Activated CD4-positive, alpha-beta T cell treated with anti-CD3 and anti-CD28 coated beads, Interleukin-2, amount 50 U/mL, for 16 hours (primary cell): ENCODE results near the gene TBC1D3B.
"Not testable (repeated sequence)": the region's sequence is repeated elsewhere in the genome, so short reads cannot be mapped to it uniquely, and the experiment has no call there.

ENCODE experiments used
- DNase-seq: peaks from one replicate; pipeline ENCODE4 v3.0.0-alpha.2; 2020

The TBC1D3B gene

DNA sequence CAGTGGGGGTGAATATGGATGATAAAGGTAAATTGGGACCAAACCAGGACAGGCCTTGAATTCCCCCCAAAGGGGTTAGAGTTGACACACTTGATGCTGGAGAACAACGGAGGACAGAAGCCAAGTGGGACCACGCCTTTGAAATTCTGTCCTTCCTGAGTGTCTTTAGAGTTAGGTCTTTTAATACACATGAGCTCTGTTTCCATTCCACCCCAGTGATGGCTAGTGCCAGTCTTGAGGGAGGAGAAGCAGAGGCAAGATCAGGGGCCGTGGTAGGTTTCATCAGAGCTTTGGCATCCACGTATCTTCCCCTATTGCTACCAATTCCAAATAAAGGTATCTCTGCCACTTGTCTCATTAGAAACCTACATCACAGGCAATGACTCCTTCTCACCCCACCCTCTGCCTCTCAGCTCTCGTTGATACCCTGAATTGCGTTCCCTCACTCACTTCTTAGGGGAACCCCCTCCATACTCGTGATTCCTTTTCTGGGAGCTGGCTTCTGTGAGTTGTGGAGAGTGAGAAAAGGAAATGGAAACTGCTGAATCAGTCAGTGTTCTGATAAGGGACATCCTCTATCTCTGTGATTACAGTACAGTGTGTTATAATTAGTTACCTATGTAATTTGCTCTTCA lies 22.5 kb upstream of the TBC1D3B start:
- DNase-seq = peak; percentile 75

DNA sequence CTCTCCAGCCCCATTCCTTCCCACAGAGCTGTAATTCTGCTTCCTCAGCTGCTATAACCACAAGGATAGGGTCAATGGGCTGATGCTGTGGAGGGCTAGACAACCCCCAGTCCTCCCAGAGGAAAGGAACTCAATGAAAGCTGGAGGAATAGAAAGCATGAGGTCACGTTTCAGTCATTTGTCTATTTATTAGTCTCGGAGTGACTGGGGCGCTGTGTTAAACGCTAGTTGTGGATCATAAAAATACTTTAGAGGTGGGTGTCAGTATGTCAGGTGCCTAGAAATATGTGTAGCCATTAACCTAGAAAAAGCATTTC lies 20.9 kb upstream of the TBC1D3B start:
- DNase-seq = no peak

DNA sequence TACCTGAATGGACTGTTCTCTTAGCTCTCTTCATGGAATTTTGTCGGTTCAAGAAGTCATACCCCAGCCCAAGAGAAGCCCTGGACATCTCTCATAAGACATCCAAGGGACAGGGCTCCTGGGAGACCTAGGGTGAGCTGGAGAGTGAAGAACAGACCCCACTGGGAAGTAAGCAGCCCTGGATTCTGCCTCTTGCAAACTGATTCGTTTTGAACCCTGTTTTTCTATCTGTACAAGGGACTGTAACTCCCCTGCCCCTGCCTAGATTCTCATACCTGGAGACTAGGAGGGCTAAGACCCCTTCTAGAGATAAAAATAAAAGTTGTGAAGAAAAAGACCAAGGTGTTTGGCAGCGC lies 19.7 kb upstream of the TBC1D3B start:
- DNase-seq = no peak

DNA sequence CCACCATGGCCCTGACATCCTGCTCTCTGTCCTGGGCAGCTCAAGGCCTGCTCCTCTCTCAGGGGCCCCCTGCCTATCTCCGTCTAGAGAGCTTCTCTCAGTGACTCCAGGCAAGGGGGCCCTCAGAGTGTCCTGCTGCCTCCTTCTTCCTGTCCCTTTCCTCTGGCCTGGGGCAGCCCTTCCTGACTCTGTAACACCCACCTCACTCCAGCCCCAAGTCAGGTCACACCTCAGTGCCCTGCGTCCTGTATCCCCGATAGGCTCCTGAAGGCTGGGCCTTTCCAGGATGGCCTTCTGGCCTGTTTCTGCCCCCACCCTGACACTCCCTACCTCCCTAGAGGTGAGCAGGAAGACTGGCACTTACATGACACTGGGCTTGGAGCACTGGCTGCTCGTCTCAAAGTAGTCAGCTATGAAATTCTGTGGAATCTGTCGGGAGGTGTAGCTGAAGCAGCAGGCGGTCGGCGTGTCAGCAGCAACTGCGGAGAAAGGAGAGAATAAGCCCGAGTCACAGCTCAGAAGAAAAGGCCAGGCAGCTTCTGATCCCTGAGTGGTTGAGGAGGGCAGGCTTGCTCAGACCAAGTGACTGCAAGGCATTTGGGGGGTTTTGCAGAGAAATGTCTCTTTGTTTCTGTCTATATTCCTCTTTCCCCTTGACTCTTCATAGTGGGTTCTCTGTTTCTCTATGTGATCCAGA lies 19.1 kb upstream of the TBC1D3B start:
- no peak for DNase-seq

DNA sequence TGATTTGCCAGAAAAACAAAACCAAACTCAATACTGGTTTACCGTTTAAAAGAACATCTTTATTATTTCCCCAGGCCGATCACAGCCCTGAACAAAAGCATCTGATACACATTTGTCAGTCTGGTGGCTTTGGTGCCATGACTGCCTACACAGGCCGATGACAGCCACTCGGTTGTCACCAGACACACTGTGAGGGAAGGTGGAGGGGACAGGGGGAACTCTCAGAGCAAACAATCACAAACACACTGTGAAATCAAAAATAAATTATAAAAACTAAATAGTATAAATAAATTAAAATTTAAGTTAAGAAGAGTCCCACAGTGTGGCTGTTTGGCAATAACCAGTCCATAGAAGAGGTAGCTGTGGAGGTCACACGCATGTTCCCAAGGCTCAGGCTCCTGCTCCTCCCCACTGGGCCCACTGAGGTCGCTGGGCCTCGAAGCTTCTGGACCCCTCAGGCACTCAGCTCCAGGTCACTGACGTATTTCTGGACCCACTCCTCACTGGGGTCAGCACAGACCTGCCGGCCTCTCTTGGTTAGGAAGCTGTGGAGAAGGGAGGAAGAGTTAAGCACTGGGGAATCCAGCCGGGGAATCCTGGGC lies 18.5 kb upstream of the TBC1D3B start:
- not testable (repeated sequence) for DNase-seq

DNA sequence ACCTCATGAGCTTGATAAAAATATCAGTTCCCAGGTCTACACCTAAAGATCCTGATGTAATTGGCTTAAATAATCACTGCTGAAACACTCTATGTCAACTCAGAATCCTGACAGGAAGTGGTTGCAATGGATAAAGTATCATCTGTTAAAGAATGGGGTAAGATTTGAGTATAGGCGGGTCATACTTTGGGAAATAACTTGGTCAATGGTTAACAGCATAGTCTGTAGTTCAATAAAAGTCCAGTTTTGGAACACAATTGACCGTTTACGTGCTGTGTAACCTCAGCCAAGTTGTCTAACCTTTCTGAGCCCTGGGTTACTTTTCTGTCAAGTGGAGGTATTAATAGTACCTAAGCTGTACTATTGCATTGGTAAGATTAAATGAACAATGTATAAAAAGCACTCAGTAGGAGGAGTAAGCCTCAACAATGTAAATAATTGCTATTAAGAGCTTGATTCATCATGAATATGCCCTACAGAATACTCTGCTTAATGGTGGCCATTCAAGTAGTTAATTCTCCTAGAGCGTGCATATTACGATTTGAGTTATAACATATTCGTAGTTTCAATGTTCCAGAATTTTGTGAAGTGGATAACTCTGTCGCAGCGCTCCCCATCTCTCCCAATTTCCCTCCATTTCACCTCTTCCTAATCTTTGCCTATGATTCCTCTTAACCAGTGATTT lies 17.9 kb upstream of the TBC1D3B start:
- not testable (repeated sequence) for DNase-seq

DNA sequence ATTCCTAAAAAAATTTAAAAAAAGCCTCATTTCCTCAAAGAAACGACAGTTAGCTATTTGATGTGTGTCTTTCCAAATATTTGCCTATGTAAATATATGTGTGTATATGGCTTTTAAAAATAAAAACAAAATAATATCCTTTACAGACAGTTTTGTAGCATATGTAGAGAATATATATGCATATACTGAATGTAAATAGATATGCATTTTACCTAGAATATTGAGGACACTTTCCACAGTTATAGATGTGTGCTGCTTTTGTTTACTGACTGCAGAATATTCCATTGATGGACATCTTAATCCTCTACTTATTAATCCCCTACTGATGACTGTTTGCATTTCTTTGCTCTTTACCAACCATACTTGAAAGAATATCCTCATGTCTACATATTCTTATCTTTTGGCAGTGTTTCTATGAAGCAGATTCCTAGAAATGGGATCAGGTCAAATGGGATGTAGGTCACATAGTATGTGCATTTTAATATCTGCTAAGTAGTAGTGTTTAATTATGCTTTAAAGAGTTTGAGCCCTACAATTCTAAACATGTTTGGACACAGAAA lies 16.9 kb upstream of the TBC1D3B start:
- no peak for DNase-seq

DNA sequence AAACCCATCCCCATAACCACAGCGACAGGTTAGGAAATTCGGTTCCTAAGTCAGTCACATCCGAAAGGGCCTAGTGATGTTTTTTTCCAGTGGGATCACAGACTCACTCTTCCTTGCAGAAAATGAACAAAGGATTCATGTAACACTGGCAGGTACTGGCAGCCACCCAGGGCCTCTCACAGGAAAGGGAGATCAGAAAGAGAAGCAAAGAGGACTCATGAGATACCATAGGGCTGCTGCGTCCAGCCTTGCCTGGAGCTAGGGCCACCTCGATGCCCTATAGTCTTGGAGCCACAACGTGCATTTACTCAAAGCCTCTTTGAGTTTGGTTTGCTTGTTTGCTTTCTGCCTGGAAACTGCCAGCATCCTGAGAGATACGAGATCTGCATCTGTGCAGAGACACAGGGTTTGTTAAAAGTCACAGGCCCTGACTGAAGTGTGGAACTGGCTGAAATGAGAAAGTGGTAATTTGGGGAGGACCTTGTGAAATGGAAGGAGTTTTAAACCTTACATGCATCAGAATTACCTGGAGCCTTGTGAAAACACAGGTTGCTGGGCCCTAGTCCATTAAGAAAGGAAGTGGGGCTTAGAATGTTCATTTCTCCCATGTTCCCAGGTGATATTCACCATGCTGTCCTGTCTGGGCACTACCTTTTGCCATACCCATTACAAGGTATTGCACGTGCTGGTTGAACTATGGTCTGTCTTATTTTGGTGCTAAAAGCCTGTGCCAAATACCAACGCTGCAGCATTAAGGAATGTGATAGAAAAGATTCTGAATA lies 14.3 kb upstream of the TBC1D3B start:
- not testable (repeated sequence) for DNase-seq

DNA sequence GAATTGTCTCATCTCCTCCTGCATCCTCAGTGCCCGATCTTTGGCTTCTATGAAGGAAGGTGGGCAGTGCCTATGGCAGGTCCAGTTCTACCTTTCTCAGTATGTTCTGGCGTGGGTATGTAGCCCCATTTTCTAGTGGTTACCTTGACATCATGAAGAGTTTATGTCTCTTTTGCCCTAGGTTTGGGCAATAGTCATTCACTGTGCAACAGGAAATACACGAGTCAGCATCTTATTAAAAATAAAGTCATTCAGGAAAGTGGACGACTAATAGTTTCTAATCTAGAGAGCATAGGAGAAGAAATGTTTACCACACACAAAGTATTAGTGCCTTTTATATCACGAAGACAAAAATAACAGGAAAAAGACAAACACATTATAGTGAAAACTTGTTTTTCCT lies 13.6 kb upstream of the TBC1D3B start:
- DNase-seq = not testable (repeated sequence)

DNA sequence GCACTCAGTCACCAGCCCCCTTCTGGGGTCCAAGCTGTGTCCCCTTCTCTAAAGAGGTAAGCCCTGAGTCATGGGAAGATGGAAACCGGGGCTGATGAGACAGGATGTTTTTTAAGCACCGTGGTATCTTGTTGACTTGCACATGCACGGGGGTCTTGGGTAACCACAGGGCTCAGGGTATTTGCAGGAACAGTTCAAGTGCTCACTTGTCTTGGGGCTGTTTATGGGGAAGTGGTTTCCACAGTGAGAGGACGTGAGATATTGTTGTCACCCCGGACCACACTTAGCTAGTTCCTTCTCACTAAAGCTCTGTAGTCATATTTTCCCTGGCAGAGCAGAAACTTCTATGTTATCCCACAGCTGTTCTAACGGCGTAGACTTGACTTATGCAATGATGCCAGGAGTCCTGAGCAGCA lies 12.5 kb upstream of the TBC1D3B start:
- DNase-seq = peak; percentile 75

DNA sequence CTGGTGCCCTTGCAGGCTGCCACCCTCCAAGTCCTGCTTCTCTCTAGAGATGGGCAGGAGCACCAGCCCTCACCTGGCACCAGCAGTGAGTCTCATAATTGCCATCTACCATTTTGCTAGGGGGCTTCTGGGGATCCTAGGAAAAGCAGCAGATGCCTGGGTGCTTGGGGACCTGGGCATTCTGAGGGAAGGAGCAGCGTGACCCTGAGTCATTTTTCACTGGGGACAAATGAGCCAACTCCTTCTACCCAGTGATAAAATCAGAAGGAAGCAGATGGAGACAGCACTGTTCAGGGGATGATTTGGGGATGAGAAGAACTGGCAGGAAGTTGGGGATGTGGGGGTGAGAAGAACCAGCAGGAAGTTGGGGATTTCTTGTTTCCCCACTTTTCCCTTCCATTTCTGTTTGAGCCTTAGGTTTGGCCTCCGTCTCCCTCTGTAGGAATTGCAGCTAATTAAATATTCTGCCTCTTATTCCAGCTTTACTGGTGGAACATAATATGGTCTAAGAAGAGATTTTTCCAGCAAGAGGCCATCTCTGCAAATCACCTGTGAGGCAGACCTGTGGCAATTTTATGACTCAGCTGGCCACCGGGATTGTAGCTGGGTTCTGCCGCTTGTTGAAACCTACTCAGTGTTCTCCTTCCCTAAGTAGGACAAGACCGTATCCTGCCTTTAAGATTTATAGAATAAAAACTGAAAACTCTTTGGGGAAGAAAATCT lies 11.7 kb upstream of the TBC1D3B start:
- DNase-seq = not testable (repeated sequence)

DNA sequence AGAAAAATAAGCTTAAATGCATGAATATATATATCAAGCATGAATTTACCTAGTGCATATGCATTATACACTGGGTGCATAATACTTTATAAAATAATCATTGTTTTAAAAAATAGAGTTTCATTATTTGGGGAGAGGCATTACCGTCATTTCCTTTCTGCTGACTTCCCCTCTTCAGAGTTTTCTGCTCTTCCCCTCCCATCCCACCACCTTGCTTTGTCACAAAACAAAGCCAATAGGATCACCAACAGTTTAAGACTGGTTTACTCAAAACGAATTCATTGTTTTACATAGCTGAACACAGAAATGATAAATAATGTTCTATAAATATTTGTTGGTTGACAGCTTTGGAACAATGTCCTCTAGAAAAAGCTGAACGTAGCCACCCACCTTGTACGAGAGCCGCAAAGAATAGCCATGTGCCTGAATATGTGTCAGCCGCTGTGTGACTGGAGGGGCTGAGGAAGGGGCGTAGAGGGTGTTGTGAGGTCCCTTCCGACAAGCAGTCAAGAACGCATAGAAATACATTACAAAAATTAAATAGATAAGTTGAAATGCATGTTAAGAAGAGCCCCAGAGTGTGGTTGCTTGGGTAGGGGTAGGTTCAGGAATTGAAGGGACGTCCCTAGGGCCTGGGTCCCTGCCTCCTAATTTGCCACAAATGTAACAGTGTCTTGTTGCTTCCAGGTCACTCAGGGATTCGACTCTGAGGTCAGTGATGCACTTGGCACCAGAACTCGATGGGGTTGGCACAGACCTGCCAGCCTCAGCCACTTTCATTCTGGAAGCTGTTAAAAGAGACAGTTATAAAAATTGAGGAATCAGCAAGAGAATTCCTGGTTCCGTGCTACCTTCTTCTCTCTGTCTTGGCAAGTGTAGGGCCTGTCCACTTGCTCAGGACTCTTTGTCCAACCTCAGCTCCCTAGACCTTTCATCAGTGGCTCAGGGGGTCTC lies 10.7 kb upstream of the TBC1D3B start:
- not testable (repeated sequence) for DNase-seq

DNA sequence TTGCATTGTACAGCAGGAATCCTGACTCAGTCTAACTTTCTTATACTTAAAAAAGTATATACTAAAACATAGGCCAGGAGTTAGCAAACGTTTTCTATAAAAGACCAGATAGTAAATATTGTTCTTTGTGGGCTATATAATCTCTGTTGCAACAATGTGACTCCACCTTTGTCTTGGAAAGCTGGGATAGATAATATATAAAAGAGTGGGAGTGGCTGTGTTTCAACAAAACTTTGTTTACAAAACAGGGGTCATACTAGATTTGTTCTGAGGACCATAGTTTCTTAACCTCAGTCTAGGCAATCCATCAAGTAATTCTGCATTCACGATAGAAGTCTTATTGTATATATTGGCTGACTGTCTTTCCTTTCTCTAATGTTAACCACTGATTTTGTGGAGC lies 9.0 kb upstream of the TBC1D3B start:
- DNase-seq = no peak

DNA sequence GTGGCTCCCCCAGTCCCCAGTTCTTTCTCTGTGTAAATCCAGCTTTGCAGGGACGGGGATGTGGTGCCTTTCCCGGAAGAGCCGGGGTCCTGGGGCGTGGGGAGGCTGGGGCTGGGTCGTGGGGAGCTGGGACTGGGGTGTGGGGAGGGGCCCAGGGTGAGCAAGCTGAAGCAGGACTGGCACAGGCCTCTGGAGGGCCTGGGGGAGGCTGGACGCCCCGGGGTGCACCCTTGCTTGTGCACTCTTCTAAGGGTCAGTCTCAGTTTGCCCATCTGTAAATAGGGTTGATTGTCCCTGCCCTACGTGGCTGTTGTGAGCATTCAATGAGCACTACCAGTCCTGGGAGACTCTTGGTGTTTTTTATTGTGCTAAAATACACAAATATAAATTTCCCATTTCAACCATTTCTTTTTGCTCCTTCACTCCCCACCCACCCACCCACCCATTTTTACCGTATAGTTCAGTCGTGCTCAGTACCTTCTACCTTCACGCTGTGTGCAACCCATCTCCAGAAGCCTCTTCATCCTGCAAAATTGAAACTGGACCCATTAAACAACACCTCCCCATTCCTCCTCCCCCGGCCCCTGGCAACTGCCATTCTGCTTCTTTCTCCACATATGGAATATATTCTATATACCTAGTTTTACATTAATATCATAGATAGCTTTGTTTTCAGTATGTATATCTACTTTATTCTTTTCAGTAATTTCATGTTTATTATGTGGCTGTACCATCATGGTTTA lies 7.8 kb upstream of the TBC1D3B start:
- DNase-seq = no peak

DNA sequence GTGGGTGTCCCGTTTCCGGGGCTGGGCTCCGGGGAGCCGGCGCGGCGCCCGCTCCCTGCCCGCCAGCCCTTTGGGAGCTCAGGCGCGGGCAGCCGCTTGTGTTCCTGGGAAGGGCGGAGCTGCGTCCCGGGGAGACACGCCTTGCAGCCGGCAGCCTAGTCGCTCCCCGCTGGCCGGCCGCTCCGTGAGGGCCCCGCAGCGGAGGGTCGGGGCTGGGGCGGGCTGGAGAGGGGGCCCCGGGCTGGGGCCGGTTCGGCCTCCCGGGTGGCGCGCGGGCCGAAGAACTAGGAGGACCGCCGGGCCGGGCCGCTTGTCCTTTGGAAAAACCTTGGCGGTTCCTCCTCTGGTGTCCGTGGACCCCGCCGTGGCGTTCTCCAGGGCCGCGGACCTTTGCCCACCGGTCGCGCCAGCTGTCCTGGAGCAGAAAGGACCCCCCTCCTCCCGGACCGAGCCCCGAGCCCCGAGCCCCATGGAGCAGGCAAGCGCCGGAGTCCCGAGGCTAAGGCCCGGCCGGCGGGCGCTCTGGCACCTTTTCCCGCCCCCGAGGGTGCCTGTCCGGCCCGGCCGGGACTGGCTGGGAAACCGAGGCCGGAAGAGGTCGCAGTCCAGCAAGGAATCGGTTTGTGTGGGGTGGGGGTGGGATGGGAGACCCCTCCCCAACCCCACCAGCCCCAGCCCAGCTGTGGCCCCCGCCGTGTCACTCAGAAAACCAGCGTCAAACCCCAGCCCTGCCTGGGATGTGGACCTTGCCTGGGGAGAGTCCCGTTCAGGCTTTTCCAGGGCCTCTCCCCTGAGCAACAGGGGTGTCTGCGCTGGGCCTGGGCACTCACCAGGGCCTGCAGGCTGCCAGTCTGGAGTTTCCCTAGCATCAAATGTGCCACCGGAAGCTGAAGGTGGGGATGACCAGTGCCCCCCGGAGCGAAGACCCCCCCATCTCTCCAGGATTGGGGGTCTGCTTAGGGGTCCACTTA lies 6.8 kb upstream of the TBC1D3B start:
- no peak for DNase-seq

DNA sequence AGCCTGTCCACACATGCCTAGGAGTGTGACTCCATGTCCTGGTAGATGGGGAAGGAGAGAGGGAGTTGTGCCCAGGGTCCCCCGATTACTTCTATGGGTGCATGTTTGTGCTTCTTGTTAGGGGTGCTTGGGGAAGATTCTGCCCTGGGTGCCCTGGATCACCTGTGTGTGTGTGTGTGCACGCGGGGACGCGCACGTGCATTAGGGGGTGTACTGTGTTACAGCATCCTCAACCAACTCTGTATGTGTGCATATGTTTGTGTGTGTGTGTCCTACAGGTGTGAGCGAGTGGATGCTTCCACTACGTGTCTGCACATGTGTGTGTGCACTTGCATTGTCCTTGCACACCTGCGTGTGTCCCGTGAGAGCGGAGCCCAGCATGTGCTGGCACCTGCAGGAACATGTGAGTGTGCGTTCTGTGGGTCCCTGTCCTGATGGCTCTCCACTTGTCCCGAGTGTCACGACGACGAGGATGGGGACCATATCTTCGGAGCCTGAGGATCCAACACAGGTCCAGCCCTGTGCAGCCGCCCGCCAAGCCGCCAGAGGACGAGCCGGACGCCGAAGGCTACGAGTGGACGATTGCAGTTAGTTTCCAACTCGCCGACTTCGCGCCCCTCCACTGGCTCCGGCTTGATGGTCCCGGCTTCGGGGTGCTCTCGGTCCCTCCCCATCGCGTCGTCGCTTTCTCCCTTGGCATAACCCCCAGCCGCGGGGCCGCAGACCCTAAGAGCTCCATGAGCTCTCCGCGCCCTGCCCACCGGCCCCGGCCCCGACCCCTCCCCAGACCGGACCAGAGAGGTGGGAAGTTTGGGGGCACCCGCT lies 6.0 kb upstream of the TBC1D3B start:
- no peak for DNase-seq

DNA sequence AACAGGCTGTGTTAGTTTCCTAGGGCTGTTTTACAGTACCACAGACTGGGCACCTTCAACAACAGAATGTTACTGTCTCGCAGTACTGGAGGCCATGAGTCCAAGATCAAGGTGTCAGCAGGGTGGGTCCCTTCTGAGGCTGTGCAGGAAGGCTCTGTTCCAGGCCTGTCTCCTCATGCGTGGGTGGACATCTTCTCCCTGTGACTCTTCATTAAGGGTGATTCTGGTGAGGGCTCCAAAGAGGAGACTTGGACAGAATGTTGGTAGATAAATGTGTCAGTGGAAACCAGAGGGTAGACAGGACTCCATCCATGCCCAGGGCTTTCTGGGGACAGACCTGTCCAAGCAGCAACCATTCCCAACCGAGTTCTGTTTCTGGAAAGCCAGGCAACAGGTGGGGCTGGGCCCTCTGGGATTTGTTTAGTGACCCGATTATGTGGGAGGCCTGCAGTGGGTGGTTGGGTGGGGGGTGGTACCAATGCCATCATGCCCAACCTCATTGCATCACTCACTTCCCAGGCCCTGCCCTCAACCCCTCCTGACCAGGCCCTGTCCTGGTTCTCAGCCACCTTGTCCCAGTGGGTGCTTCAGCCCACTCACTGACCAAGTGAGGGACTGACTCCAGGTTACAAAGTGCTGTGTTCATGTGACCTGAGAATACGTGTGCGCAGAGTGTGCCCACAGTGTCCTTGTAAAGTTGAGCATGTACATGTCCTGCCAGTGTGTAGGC lies 5.2 kb upstream of the TBC1D3B start:
- not testable (repeated sequence) for DNase-seq
